HUDEP-2 (cell line): ENCODE measurements around the gene GPRC6A.
A peak's percentile ranks its signal among the peaks of the same experiment; 100 is the strongest.

ENCODE experiments used
- DNase-seq, 76 experiments: peaks; one replicate each; lab custom pipeline; 2025; ENCODE audit not compliant: unreplicated experiment in 76 of 76; lab: John Stamatoyannopoulos, UW

GPRC6A gene

GRCh38 chr6:116797585-116797984 lies 31.3 kb downstream of the GPRC6A start:
- no peak for DNase-seq

- DNase-seq, result no peak
Measured at GRCh38 chr6:116793224-116793623, 35.7 kb downstream of the GPRC6A start.

- no peak for DNase-seq
Measured at GRCh38 chr6:116783852-116784251, 45.0 kb downstream of the GPRC6A start.

GRCh38 chr6:116779573-116780164 lies 49.2 kb downstream of the GPRC6A start:
- peak in 19 of 76 experiments; percentile 11 to 56 (median 33) for DNase-seq

GRCh38 chr6:116773886-116774285 lies 55.0 kb downstream of the GPRC6A start:
- DNase-seq, result no peak

GRCh38 chr6:116772450-116772849 lies 56.4 kb downstream of the GPRC6A start:
- no peak for DNase-seq

GRCh38 chr6:116767715-116768114 lies 61.2 kb downstream of the GPRC6A start:
- DNase-seq, result no peak

- DNase-seq, result peak in 75 of 76 experiments; percentile 15 to 96 (median 77)
Measured at GRCh38 chr6:116766506-116767176, 62.2 kb downstream of the GPRC6A start.

GRCh38 chr6:116764961-116765841 lies 63.7 kb downstream of the GPRC6A start, which contains the start of gene FAM162B:
Gene FAM162B, minus strand, starts transcription at chr6:116765719. Its CDS starts 143 bp downstream, at chr6:116765576.
- peak in 23 of 76 experiments; percentile 9 to 49 (median 30) for DNase-seq

- peak in 14 of 76 experiments; percentile 10 to 58 (median 35) for DNase-seq
Measured at GRCh38 chr6:116764629-116764960, 64.3 kb downstream of the GPRC6A start.

GRCh38 chr6:116763906-116764628 lies 64.8 kb downstream of the GPRC6A start:
- peak in 5 of 76 experiments; percentile 7 to 51 (median 19) for DNase-seq

GRCh38 chr6:116763048-116763447 lies 65.8 kb downstream of the GPRC6A start:
- peak in 1 of 76 experiments; percentile 2 for DNase-seq

- DNase-seq, result no peak
Measured at GRCh38 chr6:116762235-116762634, 66.6 kb downstream of the GPRC6A start.

GRCh38 chr6:116761779-116762178 lies 67.1 kb downstream of the GPRC6A start:
- peak in 35 of 76 experiments; percentile 4 to 81 (median 44) for DNase-seq

- DNase-seq, result no peak
Measured at GRCh38 chr6:116745176-116745575, 83.7 kb downstream of the GPRC6A start.
